ENCODE data around the gene ATAD3C. TPM values are rescaled to one million over a fixed set of nuclear protein-coding genes. Genes with fewer than 3 reads are reported as not detected.
"Not testable (repeated sequence)": the region's sequence is repeated elsewhere in the genome, so short reads cannot be mapped to it uniquely, and the experiment has no call there.

ATAD3C gene
- total and polyA plus RNA-seq, 2 experiments from 2014 or later = 0.51 TPM; not detected in 1

DNA sequence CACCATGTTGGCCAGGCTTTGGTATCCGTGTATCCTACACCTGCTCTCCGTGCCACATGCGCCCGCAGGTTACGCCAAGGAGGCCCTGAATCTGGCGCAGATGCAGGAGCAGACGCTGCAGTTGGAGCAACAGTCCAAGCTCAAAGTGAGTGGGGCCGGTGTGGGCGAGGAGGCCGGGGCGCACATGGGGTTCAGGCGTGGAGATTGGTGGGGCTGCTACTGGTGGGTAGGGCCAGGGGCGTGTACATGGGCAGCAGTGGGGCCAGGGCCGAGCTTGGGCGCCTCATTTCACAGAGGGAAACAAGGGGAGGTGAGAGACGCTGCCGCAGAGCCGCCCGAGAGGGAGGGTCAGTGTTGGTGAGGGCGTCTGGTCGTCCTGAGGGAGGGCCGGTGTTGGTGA, 27.7 kb downstream of the ATAD3C start:
- no peak overlapping the region for H3K27ac ChIP-seq
- H2AFZ ChIP-seq = no peak overlapping the region
- peaks cover 10% of the 10 kb centered on the region; the same call in 1 of the 2 replicates for H3F3A ChIP-seq (ENCODE audit: insufficient read depth)
- no peak overlapping the region for H3K9ac ChIP-seq
- no peaks in the 10 kb centered on the region for H3K9me3 ChIP-seq (ENCODE audit: low read depth)
- WGBS, 2 experiments (ENCODE audit: low coverage in 1 of 2, low lambda C conversion rate in 2 of 2, missing lambda C conversion rate in 2 of 2) = 98 to 99% methylated on average over 15 to 22 of the region's 22 CpGs
- H3K4me1 ChIP-seq (ENCODE audit: insufficient read depth) = no peaks in the 10 kb centered on the region
- H3K36me3 ChIP-seq (ENCODE audit: low read depth) = peaks cover 6% of the 10 kb centered on the region; the same call in 1 of the 2 replicates
- in situ Hi-C loops (cut with MboI) = no loop called here
- TF ChIP-seq EZH2phosphoT487 (IDR thresholded peaks at IDR 0.05; ENCODE audit: insufficient read depth, low read depth) = no peak
- H3K79me2 ChIP-seq (ENCODE audit: insufficient read depth) = peaks cover 74% of the 10 kb centered on the region
- no peak for DNase-seq
- no peaks in the 10 kb centered on the region for H3K27me3 ChIP-seq (replicated peaks; ENCODE audit: insufficient read depth)
- H3K4me2 ChIP-seq (ENCODE audit: unreplicated experiment) = no peak overlapping the region
- H3K9me2 ChIP-seq (ENCODE audit: insufficient read depth) = no peaks in the 10 kb centered on the region
- H3K4me3 ChIP-seq = no peak overlapping the region
- H4K20me1 ChIP-seq (ENCODE audit: insufficient read depth) = no peaks in the 10 kb centered on the region

DNA sequence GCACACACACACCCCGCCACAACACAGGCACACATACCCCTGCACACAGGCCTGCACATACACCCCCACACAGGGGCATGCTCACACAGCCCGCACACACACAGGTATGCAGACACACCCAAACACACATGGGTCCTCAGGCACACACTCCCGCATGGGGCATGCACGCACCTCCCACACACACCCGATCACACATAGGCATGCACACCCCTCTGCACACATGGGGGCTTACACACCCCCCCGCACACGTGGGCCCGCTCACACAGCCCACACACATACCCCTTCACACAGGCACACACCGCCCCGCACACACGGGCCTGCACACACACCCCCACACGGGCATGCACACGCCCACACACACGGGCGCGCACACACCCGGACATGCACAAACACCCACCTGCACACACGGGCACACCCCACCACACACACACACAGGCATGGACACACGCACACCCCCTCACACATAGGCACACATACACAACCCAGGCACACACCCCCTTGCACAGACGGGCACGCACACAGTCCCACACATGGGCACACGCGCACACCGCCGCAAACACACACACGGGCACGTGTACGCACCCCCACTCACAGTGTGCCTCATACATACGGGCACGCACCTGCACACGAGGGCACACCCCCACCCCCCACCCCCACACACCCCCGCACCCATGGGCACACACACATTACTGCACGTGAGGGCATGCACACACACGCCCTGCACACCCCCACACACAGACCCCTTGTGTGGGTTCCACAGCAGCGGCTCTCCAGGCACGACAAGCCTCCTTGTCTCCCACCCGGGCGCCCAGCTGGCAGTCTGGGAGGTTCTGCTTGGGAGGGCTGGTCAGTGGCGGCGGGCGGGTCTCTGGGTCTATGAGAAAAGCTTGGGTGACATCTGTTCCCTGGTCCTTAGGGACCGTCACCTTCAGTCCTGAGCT, 30.3 kb downstream of the ATAD3C start:
- Histone ChIP-seq H3K9ac (no peak overlapping the region), H2AFZ (no peak overlapping the region), H3K27ac (no peak overlapping the region), H3K9me2 (ENCODE audit: insufficient read depth) (no peaks in the 10 kb centered on the region), H3K36me3 (ENCODE audit: low read depth) (peaks cover 6% of the 10 kb centered on the region; the same call in 1 of the 2 replicates), H3K4me3 (no peak overlapping the region), H4K20me1 (ENCODE audit: insufficient read depth) (no peaks in the 10 kb centered on the region), H3K9me3 (ENCODE audit: low read depth) (no peaks in the 10 kb centered on the region), H3K79me2 (ENCODE audit: insufficient read depth) (peaks cover 70% of the 10 kb centered on the region), H3K4me1 (ENCODE audit: insufficient read depth) (no peaks in the 10 kb centered on the region), H3F3A (ENCODE audit: insufficient read depth) (no peaks in the 10 kb centered on the region), H3K27me3 (replicated peaks; ENCODE audit: insufficient read depth) (no peaks in the 10 kb centered on the region), H3K4me2 (ENCODE audit: unreplicated experiment) (no peak overlapping the region)
- in situ Hi-C loops (cut with MboI) = no loop called here
- TF ChIP-seq EZH2 (IDR thresholded peaks at IDR 0.05; ENCODE audit: insufficient read depth, poor library complexity, severe bottlenecking) (no peak), EZH2phosphoT487 (IDR thresholded peaks at IDR 0.05; ENCODE audit: insufficient read depth, low read depth) (no peak)
- no peak for DNase-seq
- WGBS, 2 experiments (ENCODE audit: low coverage in 1 of 2, low lambda C conversion rate in 2 of 2, missing lambda C conversion rate in 2 of 2) = 94 to 95% methylated on average over 14 to 42 of the region's 42 CpGs

DNA sequence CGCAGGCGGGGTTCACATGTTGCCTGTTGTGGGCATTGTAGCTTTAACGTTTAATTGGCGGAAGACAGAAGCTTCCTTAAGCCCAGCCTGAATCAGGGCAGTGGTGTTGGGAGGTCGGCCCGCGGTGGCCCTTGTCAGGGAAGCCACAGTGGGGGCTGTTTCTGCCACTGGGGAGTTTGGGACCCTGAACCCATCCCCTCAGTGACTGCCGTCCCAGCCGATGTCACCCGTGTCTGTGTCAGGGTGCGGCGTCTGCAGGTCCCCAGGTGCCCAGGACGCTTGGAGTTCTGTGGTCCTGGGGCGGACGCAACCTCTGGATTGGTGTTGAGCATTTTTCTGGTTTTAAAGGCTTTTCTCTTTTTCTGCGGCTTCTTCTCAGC, 31.0 kb downstream of the ATAD3C start:
- H3K27me3 ChIP-seq (replicated peaks; ENCODE audit: insufficient read depth); H3F3A ChIP-seq (ENCODE audit: insufficient read depth); H3K36me3 ChIP-seq (ENCODE audit: low read depth); H3K9me3 ChIP-seq (ENCODE audit: low read depth); H3K4me2 ChIP-seq (ENCODE audit: unreplicated experiment); H3K9me2 ChIP-seq (ENCODE audit: insufficient read depth); H2AFZ ChIP-seq; DNase-seq; H3K9ac ChIP-seq; H3K4me3 ChIP-seq; H3K27ac ChIP-seq; H3K4me1 ChIP-seq (ENCODE audit: insufficient read depth); in situ Hi-C loops (cut with MboI); H4K20me1 ChIP-seq (ENCODE audit: insufficient read depth): not testable (repeated sequence)
- whole genome bisulfite sequencing, 2 experiments (ENCODE audit: low coverage in 1 of 2, low lambda C conversion rate in 2 of 2, missing lambda C conversion rate in 2 of 2) = 98 to 99% methylated on average over 16 of the region's 16 CpGs
- H3K79me2 ChIP-seq (ENCODE audit: insufficient read depth) = peaks cover 66% of the 10 kb centered on the region

DNA sequence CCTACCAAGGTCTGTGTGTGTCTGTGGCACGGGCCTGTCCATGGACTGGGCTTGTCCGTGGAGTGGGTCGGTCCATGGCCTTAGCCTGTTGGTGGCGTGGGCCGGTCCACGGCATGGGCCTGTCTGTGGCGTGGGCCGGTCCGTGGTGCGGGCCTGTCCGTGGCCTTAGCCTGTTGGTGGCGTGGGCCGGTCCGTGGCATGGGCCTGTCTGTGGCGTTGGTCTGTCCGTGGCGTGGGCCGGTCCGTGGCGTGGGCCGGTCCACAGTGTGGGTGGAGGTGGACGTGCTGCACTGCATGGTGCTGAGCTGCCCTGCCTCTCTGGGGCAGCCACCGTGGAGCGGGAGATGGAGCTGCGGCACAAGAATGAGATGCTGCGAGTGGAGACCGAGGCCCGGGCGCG, 32.3 kb downstream of the ATAD3C start:
- H3K4me2 ChIP-seq (ENCODE audit: unreplicated experiment); H3K27ac ChIP-seq; H3K4me3 ChIP-seq; DNase-seq; H2AFZ ChIP-seq; H3K4me1 ChIP-seq (ENCODE audit: insufficient read depth); H3F3A ChIP-seq (ENCODE audit: insufficient read depth); H3K36me3 ChIP-seq (ENCODE audit: low read depth); H3K9me2 ChIP-seq (ENCODE audit: insufficient read depth); H3K9me3 ChIP-seq (ENCODE audit: low read depth); H3K9ac ChIP-seq; H4K20me1 ChIP-seq (ENCODE audit: insufficient read depth); in situ Hi-C loops (cut with MboI); H3K27me3 ChIP-seq (replicated peaks; ENCODE audit: insufficient read depth): not testable (repeated sequence)
- WGBS, 2 experiments (ENCODE audit: low coverage in 1 of 2, low lambda C conversion rate in 2 of 2, missing lambda C conversion rate in 2 of 2) = 99 to 100% methylated on average over 10 to 24 of the region's 30 CpGs
- H3K79me2 ChIP-seq (ENCODE audit: insufficient read depth) = peaks cover 52% of the 10 kb centered on the region

DNA sequence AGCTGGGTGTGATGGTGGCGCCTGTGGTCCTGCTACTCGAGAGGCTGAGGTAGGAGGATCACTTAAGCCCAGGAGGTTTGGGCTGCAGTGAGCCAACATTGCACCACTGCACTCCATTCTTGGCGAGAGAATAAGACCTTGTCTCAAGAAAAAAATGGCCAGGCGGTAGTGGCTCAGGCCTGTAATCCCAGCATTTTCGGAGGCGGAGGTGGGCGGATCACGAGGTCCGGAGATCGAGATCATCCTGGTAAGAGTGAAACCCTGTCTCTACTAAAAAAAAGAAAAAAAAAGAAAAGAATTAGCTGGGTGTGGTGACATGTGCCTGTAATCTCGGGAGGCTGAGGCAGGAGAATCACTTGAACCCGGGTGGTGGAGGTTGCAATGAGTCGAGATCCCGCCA, 33.4 kb downstream of the ATAD3C start:
- Histone ChIP-seq H3K9ac (no peak overlapping the region), H3K36me3 (ENCODE audit: low read depth) (peaks cover 4% of the 10 kb centered on the region; the same call in 1 of the 2 replicates), H3K9me3 (ENCODE audit: low read depth) (no peaks in the 10 kb centered on the region), H3K79me2 (ENCODE audit: insufficient read depth) (peaks cover 43% of the 10 kb centered on the region), H3K27me3 (replicated peaks; ENCODE audit: insufficient read depth) (no peaks in the 10 kb centered on the region), H3K27ac (no peak overlapping the region), H3F3A (ENCODE audit: insufficient read depth) (no peaks in the 10 kb centered on the region), H4K20me1 (ENCODE audit: insufficient read depth) (no peaks in the 10 kb centered on the region), H3K4me3 (no peak overlapping the region), H3K4me1 (ENCODE audit: insufficient read depth) (no peaks in the 10 kb centered on the region), H3K9me2 (ENCODE audit: insufficient read depth) (no peaks in the 10 kb centered on the region), H2AFZ (no peak overlapping the region), H3K4me2 (ENCODE audit: unreplicated experiment) (no peak overlapping the region)
- no peak for TF ChIP-seq EZH2 (IDR thresholded peaks at IDR 0.05; ENCODE audit: insufficient read depth, poor library complexity, severe bottlenecking)
- no peak for DNase-seq
- 93 to 97% methylated on average over 14 of the region's 14 CpGs for WGBS, 2 experiments (ENCODE audit: low coverage in 1 of 2, low lambda C conversion rate in 2 of 2, missing lambda C conversion rate in 2 of 2)
- in situ Hi-C loops (cut with MboI) = no loop called here

Measured in GM23248 (cell line).